K562 (cell line): ENCODE measurements around the gene SFXN3. TPM values are rescaled to one million over a fixed set of nuclear protein-coding genes. Genes with fewer than 3 reads are reported as not detected.

Experiments
- ARHGAP35 ChIP-seq: fragments of 450-650 bp; IDR thresholded peaks from 2 replicates; pipeline ENCODE4 v1.6.1; 2018; ENCODE audit not compliant: partially characterized antibody
- ARID3A ChIP-seq: IDR thresholded peaks from 2 replicates; pipeline ENCODE4 v1.6.1; 2012; ENCODE audit warnings: low read depth, low read length, improper control_type of control experiment, borderline replicate concordance
- CREM ChIP-seq: IDR thresholded peaks from 2 replicates; pipeline ENCODE4 v1.6.1; 2014; ENCODE audit warnings: antibody characterized with exemption, low read depth
- E2F6 ChIP-seq, 2 experiments: IDR thresholded peaks; 2 replicates each; pipeline ENCODE4 v1.6.1; 2011; ENCODE audit warnings: borderline replicate concordance in 1 of 2, control low read depth in 1 of 2, low read depth in 1 of 2, low read length in 1 of 2, mild to moderate bottlenecking in 1 of 2, mixed read lengths in 1 of 2, moderate library complexity in 1 of 2; ENCODE audit not compliant: insufficient read depth in 1 of 2, insufficient read length in 1 of 2, poor library complexity in 1 of 2, severe bottlenecking in 1 of 2; ENCODE audit errors: extremely low read depth in 1 of 2
- ERF ChIP-seq: fragments of 450-650 bp; formaldehyde crosslinking; IDR thresholded peaks from 2 replicates; pipeline ENCODE4 v1.4.0; 2020; ENCODE audit warnings: mild to moderate bottlenecking, mixed read lengths
- ETS1 ChIP-seq: conservative IDR thresholded peaks from 2 replicates; pipeline ENCODE4 v1.6.1; 2011; ENCODE audit warnings: low read depth, mild to moderate bottlenecking, low read length; ENCODE audit not compliant: control insufficient read depth
- HMGN3 ChIP-seq: IDR thresholded peaks from 2 replicates; pipeline ENCODE4 v1.6.1; 2011; ENCODE audit warnings: borderline replicate concordance, low read depth, mild to moderate bottlenecking, mixed read lengths, low read length; ENCODE audit not compliant: insufficient read length; ENCODE audit errors: extremely low read depth
- KDM5B ChIP-seq: fragments of 200-600 bp; sonication (generic); IDR thresholded peaks from 2 replicates; pipeline ENCODE4 v1.6.1; 2012; ENCODE audit warnings: low read depth, mild to moderate bottlenecking, moderate library complexity, low read length, control low read depth, inconsistent platforms; ENCODE audit not compliant: insufficient replicate concordance
- MLLT1 ChIP-seq, 2 experiments: fragments of 450-650 bp; IDR thresholded peaks; 2 replicates each; pipeline ENCODE4 v1.6.1; 2016
- POLR2A ChIP-seq: fragments of 450-650 bp; conservative IDR thresholded peaks from 2 replicates; pipeline ENCODE4 v1.6.1; 2016
- POLR2G ChIP-seq: fragments of 200-400 bp; formaldehyde crosslinking; IDR thresholded peaks from 2 replicates; pipeline ENCODE4 v1.6.1; 2017; ENCODE audit warnings: low read depth, mild to moderate bottlenecking, antibody characterized with exemption, low read length, moderate library complexity
- RB1 ChIP-seq: fragments of 450-650 bp; IDR thresholded peaks from 2 replicates; pipeline ENCODE4 v1.6.1; 2017; ENCODE audit warnings: low read depth, mild to moderate bottlenecking
- SP2 ChIP-seq: IDR thresholded peaks from 2 replicates; pipeline ENCODE4 v1.6.1; 2011; ENCODE audit warnings: mild to moderate bottlenecking, low read depth, low read length, moderate library complexity; ENCODE audit not compliant: poor library complexity, severe bottlenecking; ENCODE audit errors: extremely low read depth
- TAF1 ChIP-seq: IDR thresholded peaks from 2 replicates; pipeline ENCODE4 v1.6.1; 2011; ENCODE audit warnings: mild to moderate bottlenecking, low read length, moderate library complexity; ENCODE audit not compliant: insufficient read depth, control insufficient read depth, severe bottlenecking; ENCODE audit errors: extremely low read depth
- TBP ChIP-seq: optimal IDR thresholded peaks from 2 replicates; pipeline ENCODE3; 2011; ENCODE audit warnings: low read depth, low read length, improper control_type of control experiment
- UBTF ChIP-seq, 2 experiments: IDR thresholded peaks; 2 replicates each; pipeline ENCODE4 v1.6.1; 2012; ENCODE audit warnings: improper control_type of control experiment in 2 of 2, low read depth in 2 of 2, low read length in 2 of 2, borderline replicate concordance in 1 of 2
- ZNF274 ChIP-seq: IDR thresholded peaks from 2 replicates; pipeline ENCODE4 v1.6.1; 2011; ENCODE audit warnings: low read depth, mild to moderate bottlenecking, low read length, moderate library complexity, borderline replicate concordance
- polyA plus RNA-seq, 8 experiments: library from polyadenylated mRNA; depleted of rRNA in 4 of 8; stranded (reverse) in 5 of 8; unstranded in 3 of 8; fragments of >200 nt; fragmentation: Nextera tagmentation in 2 of 8; fragmentation: Illumina TruSeq in 1 of 8; extraction: Ambion mirVana in 2 of 8; extraction: Trizol in 1 of 8; gene quantifications; 2 replicates each; pipeline versions ENCODE4 v1.2.1 to v1.2.3, GENCODE V29; 2011 to 2014; ENCODE audit warnings: inconsistent platforms in 1 of 8, missing spikeins in 1 of 8
- total RNA-seq, 7 experiments: library from RNA; depleted of rRNA in 6 of 7; stranded (reverse); fragments of >200 nt in 6 of 7; fragmentation: Illumina TruSeq in 2 of 7; extraction: Trizol in 2 of 7; gene quantifications; 2 replicates each; pipeline versions ENCODE4 v1.2.1 to v1.2.3, GENCODE V29; 2011 to 2021; ENCODE audit warnings: low replicate concordance in 1 of 7

The SFXN3 gene
- total and polyA plus RNA-seq, 9 of the 15 experiments (the other 6 are each of a cell fraction or from before 2014, with no cell fraction given) = 0.24 to 4.6 (median 0.86) TPM

- TF ChIP-seq E2F6 (IDR thresholded peaks at IDR 0.05; ENCODE audit: borderline replicate concordance in 1 of 2, extremely low read depth in 1 of 2, insufficient read depth in 1 of 2, insufficient read length in 1 of 2, low read depth in 1 of 2, low read length in 1 of 2, poor library complexity in 1 of 2, severe bottlenecking in 1 of 2) (peak in 1 of 2 experiments; percentile 35), UBTF (IDR thresholded peaks at IDR 0.05; ENCODE audit: borderline replicate concordance in 1 of 2, low read depth in 2 of 2, low read length in 2 of 2) (peak; percentile 74 to 88; a peak in 2 of 4 replicates), POLR2G (peak; percentile 66), CREM (no peak), MLLT1 (IDR thresholded peaks at IDR 0.05) (no peak), ERF (CRISPR knock-in tag) (0 out of 2 replicates have a peak, but pooled peaks have one; percentile 30), SP2 (peak; percentile 32), ZNF274 (no peak), POLR2A (0 out of 2 replicates have a peak, but pooled peaks have one; percentile 13), HMGN3 (peak; percentile 4), TAF1 (peak; percentile 49), ARID3A (no peak), TBP (peak; percentile 43), ARHGAP35 (no peak), RB1 (peak; percentile 47; the same call in 1 of the 2 replicates), KDM5B (peak; percentile 50), ETS1 (0 out of 2 replicates have a peak, but pooled peaks have one; percentile 25)
Observed at GRCh38 chr10:100997360-100998182, 33.5 kb upstream of the SFXN3 start (continued).
